NCI-H345 treated with DMSO at 0.1 percent for 48 hours (cell line): Measurements from ENCODE around the gene PIK3CG.
A peak's percentile ranks its signal among the peaks of the same experiment; 100 is the strongest.
"Not testable (repeated sequence)": the region's sequence is repeated elsewhere in the genome, so short reads cannot be mapped to it uniquely, and the experiment has no call there.

ENCODE experiments used
- DNase-seq: peaks from one replicate; lab custom pipeline; 2025; ENCODE audit not compliant: unreplicated experiment; lab: John Stamatoyannopoulos, UW

PIK3CG gene

GRCh38 chr7:106865130-106866041 lies at the start of gene PIK3CG:
PIK3CG (plus strand) TSS chr7:106865282; CDS start chr7:106867562, 2,280 bp downstream.
- no peak for DNase-seq

DNA sequence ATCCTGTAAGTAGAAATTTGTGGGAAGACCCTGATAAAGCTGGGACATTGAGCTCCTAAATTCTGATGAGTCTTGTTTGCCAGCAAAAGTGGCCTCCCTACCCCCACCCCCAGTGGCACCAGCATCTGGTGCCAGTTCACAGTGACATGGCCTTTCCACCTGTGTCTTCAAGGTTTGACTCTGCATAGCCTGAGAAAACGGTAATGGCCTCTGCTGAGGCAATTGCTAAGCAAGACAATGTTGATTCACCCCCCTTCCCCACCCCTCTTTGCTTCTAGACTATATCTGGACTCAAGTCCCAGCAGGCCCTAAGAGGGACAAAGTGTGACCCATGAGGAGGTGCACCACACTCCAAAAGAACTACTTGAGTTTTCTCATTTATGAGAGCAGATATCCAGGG lies 48.0 kb upstream of the PIK3CG start:
- no peak for DNase-seq

DNA sequence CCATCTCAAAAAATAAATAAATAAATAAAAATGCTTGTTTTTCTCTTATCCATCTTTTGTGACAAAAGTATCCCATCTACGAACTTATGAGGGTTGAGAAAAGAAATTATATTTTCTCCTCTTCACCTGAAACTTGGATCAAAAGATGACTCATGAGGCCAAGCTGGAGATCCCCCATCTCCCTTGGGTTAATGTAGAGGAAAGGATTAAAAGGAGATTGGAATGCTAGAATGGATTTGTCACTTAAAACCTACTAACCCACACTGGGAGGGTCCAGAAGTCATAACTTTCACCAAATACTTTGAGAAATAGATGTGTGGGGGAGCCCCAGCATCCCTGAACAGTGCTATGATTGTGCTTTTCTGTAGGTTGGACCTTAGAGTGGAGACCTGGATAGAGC lies 46.3 kb upstream of the PIK3CG start:
- DNase-seq, result no peak

DNA sequence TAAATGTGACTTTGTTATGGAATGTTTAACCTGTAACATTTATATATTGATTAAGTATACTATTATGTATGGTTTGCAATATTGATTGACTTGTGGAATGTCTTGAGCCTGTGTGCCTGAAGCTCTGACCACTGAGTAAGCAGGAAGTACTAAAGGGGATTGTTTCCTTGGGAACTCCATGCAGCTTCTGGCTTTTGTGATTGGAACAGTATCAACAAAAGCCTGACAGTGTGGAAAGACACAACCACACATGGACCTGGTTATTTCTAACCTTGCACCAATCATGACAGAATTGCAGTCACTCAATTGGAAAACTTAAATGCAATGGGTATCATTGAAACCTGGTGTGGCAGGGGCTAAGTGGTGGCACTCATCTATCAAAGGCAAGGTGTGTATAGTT lies 45.5 kb upstream of the PIK3CG start:
- no peak for DNase-seq

GRCh38 chr7:106820321-106821217 lies 44.5 kb upstream of the PIK3CG start:
- DNase-seq, result no peak

DNA sequence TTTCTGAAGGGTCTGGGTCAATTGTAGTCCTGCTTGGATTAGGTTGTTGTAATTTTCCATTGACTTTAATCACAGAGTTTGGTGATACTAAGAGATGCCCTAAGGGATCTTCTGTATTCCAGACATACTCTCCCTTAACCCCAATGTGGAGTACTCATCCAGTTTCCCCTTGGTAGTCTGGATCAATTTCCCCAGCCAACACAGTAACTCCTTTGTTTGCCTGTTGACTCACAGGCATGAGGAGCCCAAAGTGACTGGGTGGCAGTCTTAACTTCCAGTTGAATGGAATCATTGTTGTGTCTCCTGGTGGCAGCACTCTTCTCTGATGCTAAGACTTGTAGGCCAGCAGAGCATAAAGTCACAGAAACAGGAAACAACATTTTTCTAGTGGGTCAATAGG lies 41.5 kb upstream of the PIK3CG start:
- no peak for DNase-seq

DNA sequence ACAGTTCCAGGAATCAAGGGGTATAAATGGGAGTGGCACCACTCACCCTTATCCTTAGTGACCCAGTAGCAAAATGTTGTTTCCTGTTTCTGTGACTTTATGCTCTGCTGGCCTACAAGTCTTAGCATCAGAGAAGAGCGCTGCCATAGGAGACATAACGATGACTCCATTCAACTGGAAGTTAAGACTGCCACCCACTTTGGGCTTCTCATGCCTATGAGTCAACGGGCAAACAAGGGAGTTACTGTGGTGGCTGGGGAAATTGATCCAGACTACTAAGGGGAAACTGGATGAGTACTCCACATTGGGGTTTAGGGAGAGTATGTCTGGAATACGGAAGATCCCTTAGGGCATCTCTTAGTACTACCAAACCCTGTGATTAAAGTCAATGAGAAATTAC lies 40.6 kb upstream of the PIK3CG start:
- no peak for DNase-seq

DNA sequence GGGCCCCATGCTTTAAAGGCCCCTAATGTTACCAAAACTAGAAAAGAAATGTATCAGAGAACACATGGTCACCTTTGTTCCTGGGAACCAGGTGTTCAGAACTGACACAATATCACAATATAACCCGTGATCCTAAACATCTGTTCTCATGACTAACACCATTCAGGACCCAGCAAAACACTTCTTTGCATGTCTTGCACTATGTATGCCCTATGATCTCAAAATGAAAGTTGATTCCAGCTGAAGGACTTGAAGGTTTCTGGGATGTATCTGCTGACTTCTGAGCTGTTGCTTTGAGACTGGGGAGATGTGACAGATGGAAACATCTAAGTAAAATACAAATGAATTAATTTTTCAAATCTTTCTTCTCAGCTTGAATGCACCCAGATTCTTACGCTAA lies 37.5 kb upstream of the PIK3CG start:
- DNase-seq, result no peak

GRCh38 chr7:106829496-106829895 lies 35.6 kb upstream of the PIK3CG start:
- no peak for DNase-seq

DNA sequence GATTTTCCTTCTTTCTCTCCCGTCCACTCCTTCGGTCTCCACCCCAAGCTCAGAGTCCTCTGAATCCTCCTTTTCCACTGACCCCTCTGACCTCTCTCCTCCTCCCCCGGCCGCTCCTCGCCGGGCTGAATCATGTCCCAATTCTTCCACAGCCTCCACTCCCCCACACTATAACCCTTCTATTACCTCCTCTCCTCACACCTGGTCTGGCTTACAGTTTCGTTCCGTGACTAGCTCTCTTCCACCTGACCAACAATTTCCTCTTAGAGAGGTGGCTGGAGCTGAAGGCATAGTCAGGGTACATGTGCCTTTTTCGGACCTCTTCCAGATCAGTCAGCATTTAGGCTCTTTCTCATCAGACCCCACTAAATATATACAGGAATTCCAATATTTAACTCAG lies 34.2 kb upstream of the PIK3CG start:
- DNase-seq, result not testable (repeated sequence)

GRCh38 chr7:106836816-106837215 lies 28.3 kb upstream of the PIK3CG start:
- DNase-seq, result no peak

GRCh38 chr7:106839511-106839910 lies 25.6 kb upstream of the PIK3CG start:
- no peak for DNase-seq

GRCh38 chr7:106840342-106840741 lies 24.7 kb upstream of the PIK3CG start:
- no peak for DNase-seq

GRCh38 chr7:106841896-106842390 lies 23.1 kb upstream of the PIK3CG start:
- peak; percentile 98 for DNase-seq

GRCh38 chr7:106844279-106844997 lies 20.6 kb upstream of the PIK3CG start:
- DNase-seq, result no peak

DNA sequence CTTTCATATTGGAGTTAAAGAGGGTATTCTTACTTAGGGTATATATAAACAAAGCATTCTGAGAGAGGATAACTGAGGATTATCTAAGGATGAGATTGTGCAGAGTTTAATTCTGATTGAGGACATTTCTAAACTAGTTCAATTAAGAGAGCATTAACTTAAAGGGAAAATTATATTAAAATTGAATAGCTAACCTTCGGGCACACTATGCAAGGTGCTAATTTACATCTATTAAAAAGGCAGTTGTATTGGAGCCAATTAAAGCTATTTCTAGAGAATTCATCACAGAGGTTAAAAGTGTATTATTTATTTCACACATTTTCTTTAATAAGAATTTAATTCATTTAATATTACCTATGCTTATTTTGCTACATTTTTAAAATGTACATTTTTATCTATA lies 17.0 kb upstream of the PIK3CG start:
- DNase-seq, result no peak

- DNase-seq, result no peak
Observed at GRCh38 chr7:106848851-106849442, 16.1 kb upstream of the PIK3CG start.

- DNase-seq, result not testable (repeated sequence)
Observed at GRCh38 chr7:106851632-106852031, 13.4 kb upstream of the PIK3CG start.

DNA sequence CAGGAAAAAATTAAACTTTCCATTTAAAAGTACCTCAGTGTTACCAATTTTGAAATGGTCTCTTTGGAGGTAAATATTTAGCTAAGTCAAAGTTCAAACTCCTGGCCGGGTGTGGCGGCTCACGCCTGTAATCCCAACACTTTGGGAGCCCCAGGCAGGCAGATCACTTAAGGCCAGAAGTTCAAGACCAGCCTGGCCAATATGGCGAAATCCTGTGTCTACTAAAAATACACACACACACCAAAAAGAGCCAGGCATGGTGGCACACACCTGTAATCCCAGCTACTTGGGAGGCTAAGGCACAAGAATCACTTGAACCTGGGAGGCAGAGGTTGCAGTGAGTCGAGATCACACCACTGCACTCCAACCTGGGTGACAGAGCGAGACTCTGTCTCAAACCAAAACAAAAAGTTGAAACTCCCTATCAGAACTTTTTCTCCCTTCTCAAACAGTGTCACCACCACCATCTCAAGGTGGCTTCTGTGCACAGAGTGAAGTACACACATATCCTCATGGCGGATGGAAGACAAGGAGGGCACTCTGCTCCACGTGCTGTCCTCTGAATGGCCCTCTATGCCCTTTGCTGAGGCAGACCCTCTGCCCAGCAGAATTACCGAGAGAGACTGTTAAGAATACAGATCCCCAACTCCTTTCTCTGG lies 11.7 kb upstream of the PIK3CG start:
- DNase-seq, result no peak

DNA sequence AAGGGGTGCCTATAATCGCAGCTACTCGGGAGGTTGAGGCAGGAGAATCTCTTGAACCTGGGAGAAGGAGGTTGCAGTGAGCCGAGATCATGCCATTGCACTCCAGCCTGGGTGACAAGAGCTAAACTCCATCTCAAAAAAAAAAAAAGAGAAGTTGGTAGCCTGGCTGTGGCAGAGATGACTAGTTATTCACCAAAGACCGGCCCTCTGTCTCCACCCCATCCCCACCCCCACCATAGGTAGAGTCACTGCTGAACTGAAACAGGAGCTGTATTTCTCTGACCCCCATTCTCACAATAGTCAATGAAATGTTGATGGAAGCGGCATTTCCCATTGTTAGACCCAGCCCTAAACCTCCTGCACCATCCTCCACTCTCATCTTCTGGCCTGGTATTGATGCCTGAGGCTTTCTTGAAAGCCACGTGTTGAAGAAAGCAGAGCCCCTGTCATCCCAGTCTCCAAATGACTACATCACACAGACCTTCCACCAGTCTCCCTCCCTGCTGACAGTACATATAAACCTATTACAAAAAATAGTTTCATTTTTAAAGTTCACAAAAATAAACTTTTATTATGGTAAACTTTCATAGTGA lies 9.4 kb upstream of the PIK3CG start:
- DNase-seq, result no peak
